Stimulated activated CD8-positive, alpha-beta memory T cell treated with anti-CD3 and anti-CD28 coated beads, Interleukin-12 subunit alpha, Interleukin-12 subunit beta, amount 100 ng/mL, for 4 hours (primary cell): Measurements from ENCODE around the gene TRAT1.
"Not testable (repeated sequence)": the region's sequence is repeated elsewhere in the genome, so short reads cannot be mapped to it uniquely, and the experiment has no call there.

Experiments
- DNase-seq: peaks from one replicate; pipeline ENCODE4 v3.0.0-alpha.2; 2020; ENCODE audit warnings: low read depth

The TRAT1 gene, protein sequence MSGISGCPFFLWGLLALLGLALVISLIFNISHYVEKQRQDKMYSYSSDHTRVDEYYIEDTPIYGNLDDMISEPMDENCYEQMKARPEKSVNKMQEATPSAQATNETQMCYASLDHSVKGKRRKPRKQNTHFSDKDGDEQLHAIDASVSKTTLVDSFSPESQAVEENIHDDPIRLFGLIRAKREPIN

DNA sequence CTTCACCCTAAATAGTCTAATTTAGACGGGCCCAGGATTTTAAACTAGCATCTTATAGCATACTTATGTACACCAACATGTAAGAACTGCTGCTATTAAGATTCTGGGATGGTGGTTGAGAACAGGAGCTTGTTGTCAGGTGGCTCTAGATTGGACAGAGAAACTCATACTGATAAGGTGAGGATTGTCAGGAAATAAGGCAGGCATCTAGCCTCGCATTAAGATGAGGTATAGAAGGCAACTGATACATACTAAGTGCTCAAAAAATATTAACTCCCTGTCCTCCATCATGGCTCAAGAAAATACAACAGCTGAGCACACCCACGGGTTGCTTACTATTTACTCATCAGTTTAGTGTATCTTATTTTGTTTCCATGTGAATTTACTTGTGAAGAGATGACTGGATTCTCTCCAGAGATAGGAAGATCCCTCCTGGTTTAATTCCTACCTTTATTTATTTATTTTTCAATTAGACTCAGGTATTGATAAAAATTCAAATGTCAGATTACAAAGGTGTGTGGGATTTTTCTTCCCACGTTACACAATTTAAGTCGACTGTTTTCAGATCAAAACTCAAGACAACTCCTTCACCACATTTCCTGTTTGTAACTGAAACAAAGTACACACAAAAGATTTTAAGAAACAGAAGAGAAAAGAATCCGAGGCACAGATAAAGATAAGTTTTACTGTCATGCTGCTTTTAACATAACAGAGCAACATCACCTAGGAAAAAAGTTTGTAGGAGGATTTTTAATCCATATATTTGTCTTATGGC is at the start of gene TRAT1:
Gene TRAT1, plus strand, starts transcription at position 664 of the 775 bp plus-strand sequence. CDS start 142 bp downstream, outside the sequence.
- no peak for DNase-seq

DNA sequence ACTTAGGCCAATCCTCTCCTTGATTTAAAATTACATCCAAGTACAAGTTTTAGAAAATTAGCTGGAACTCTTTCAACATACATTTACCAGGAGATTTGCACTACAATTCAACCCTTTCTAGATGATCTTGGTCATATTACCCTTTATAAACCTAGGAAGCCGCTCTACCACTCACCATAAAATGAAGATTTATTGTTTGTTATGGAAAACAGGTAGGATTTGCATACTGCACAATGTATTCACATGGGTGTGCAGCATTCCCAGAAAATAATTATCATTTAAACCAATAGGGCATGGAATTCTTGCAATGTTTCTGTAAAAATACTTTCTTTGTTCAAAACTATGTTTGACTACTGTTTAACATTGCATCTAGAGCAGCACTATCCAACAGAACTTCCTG is 46.9 kb upstream of the TRAT1 start:
- DNase-seq: no peak

DNA sequence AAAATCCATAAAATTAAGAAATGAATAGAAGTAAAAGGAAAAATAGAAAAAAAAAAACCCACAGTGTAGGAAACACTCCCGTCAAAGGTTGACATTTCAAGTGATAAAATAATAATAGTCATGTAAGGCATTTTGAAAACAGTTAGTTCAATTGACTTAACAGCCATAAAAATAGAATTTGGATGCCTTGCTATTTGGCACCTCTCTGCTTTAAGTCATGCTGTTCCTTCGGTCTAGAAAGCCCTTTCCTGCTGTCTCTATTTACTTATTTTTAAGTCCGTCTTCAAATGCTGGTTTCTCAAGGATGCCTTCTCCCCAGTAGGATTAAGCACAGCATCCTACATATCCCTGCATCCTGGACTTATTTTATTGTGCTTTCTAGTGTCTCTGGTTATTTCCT is 43.1 kb upstream of the TRAT1 start:
- no peak for DNase-seq

DNA sequence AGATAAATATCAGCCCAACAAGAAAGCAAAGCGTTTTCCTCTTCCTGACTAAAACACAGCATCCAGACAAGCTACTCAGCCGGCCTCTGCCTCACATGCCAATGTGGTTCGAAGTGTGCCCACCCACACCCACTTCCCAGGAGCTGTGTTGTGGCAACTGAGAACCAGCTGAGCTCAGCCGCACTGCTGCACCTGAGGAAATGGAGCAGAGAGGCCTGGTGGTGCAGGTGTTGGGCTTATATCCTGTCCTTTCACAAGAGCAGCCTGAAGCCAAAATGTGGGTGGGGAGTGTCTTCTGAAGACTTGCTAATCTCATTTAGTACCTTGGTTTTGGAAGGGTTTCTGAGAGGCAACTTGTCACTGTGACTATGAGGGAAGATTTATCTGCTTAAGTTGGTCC is 42.4 kb upstream of the TRAT1 start:
- DNase-seq: no peak

DNA sequence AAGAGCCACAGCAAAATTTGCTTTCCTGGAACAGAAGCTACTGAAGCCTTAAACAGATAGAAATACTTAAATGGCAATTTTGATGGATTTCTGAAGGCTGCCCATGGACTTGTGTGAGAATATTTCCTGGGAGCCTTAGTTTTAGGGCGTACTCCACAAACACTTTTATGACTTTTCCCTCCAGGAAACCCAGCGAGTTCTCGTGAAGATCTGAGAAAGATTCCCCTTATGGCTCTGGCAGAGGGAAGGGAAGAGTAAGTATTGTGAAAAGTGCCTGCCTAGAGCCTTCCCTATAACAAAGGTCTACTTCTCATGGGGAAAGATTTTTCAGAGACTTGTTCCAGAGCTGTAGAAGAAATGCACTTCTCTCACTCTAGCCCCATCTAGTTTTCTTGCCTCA is 31.1 kb upstream of the TRAT1 start:
- DNase-seq: no peak

DNA sequence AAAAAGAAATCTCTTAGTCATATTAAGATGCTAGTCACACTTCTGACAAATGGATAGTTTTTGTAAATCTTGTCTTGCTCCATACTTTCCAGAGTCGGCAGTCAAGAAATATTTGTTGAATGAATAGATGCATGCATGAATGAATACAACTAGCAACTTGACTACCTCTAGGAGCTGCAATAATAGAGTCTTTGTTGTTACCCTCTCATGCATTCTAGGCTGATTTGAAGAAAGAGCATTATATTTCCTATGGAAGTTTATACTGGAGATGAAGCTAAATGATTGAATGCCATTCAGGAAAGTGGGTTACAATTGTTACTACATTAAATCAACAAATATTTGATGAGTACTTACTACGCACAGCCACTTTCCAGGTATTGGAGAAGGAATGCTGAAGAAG is 18.1 kb upstream of the TRAT1 start:
- no peak for DNase-seq

DNA sequence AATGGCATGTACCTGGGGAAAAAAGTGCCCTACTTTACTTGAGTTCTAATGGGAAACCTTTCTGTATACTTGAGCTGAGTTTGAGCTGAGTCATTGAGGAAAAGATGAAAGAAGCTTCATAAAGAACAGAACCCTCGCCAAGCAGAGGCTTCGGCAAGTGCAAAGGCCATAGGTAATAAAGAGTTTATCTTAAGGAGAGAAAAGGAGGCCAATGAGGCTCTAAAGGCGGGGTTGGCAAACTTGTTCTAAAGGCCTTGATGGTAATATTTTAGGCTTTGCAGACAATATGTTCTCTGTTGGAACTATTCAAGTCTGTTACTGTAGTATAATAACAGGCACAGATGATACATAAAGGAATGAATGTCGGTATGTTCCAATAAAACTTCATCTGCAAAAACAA is 17.6 kb upstream of the TRAT1 start:
- DNase-seq: no peak

DNA sequence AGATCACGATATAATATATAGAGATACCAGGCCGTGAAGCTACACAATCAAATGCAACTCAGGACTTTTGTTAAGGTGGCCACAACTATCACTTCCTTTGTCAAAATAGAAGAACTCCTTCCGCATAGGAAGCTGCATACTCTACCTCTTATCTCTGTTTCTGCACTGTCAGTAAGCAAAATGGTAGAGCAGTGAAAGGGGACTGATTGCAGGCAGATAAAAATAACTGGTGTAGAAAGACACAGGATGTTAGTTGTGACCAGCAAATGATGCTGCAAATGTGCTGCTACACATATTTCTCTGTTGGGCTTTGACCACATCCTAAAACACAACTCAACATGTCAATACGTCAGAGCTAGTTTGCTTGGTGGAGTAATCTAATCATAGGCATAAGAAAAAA is 16.3 kb upstream of the TRAT1 start:
- no peak for DNase-seq

DNA sequence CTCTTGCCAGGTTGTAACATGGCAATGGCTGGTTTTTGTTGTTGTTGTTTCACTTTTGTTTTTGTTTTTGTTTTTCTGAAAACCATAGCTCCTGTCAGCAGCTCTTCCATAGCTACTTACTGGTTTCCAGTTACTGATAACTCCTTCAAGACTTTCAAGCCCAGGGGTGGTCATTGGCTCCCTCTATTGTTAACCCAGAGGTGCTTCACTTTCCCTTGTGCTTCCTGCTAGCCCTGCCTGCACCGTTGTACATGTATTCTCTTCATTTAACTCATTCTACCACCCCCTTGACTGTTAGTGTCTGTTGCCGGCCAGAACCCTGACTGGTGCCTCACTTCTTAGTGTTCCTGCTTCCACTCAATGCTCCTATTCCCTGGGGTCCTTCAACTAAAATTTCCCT is 4.2 kb upstream of the TRAT1 start:
- DNase-seq: no peak

DNA sequence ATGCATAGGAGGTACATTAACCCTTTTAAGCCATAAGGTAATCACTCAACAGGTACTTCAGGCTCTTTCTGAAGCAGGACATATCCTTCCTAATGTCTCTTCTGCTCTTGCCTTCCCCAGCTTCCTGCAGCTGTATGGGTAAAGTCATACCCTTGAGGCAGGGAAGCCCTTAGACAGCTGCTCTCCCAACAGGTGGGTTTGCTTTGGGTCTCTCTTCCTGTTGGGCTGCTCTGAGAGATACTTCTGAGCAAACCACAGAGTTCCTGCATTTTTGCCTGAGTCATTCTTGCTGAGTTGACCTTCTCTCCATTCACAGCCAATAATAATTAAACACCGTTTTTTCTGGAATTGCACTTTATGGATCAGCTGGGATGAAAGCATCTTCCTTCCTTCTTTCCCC is 2.0 kb upstream of the TRAT1 start:
- DNase-seq: no peak

DNA sequence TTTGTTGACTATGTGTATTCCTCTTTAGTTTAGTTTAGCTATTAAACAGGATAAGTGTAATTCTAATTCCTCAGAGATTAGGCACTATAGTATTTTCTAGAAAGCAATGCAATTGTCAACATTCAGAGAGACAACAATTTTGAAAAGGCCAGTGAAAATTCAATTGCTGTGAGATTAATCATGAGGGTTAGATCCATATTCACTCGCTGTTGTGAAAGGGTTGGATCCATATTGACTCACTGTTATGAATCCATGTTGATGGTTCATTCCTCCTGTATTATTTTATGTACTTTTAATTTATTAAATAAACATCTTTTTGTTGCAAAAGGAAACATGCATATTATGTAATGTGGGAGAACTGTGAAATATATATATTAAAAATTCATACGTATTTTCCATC is 641 bp downstream of the TRAT1 start:
- DNase-seq: no peak

DNA sequence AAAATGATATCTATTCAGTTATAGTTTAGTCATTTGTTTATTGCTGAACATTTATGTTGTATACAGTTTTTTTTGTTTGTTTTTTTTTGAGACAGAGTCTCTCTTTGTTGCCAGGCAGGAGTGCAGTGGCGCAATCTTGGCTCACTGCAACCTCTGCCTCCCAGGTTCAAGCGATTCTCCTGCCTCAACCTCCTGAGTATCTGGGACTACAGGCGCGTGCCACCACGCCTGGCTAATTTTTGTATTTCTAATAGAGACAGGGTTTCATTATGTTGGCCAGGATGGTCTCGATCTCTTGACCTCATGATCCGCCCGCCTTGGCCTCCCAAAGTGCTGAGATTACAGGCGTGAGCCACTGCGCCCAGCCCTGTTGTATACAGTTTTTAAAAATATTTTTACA is 1.2 kb downstream of the TRAT1 start:
- DNase-seq: not testable (repeated sequence)

DNA sequence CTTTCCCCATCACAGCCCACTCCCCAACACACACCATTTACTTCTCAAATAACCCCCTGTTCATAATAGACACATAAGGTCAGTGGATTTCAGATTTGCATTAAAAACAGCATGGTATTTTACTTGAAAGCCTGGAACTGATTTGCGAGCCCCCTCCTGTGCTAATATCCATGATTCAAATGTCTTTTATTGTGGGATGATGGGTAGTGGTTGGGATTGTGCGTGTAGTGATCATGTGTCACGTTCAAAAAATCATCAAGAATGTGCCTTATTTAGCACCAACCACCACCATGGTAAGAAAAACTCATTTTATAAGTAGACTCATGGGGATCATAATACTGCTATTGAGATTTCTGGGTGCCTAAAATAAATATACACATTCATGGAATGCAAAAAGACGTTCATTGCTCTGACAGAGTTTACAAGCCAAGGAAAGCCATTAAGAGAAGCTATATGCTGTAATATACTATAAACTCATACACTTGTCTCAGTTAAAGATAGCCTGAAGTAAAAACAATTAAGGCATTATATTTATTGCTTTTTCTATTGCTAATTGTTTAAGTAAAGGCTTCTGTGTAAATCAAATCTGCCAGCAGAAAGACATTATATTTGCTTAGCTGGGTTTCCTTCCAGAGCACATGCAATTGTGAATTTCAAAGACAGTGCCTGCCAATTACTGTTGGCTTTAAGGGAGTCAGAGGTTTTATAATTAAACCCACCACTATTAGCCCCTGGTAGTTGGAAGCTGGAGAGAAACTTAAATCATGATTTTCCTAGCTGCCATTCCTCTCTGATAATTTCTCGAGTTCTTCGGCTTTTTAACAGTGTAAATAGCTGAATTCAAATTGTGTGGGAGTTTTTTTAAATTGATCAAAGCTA is 4.0 kb downstream of the TRAT1 start:
- no peak for DNase-seq

DNA sequence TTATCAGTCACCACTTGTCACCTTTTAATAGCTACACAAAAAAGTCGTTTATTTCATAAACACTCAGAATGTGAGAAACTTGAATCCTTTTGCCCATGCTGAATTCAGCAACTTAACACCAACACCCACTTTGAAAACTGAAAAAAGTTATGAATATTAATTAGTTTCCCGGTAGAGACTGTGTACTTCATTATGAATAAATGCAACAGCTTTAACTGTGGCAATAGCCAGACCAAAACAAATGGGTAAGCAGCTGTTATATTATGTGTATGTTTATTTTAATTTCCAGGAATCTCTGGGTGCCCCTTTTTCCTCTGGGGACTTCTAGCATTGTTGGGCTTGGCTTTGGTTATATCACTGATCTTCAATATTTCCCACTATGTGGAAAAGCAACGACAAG is 7.8 kb downstream of the TRAT1 start:
- DNase-seq: no peak

DNA sequence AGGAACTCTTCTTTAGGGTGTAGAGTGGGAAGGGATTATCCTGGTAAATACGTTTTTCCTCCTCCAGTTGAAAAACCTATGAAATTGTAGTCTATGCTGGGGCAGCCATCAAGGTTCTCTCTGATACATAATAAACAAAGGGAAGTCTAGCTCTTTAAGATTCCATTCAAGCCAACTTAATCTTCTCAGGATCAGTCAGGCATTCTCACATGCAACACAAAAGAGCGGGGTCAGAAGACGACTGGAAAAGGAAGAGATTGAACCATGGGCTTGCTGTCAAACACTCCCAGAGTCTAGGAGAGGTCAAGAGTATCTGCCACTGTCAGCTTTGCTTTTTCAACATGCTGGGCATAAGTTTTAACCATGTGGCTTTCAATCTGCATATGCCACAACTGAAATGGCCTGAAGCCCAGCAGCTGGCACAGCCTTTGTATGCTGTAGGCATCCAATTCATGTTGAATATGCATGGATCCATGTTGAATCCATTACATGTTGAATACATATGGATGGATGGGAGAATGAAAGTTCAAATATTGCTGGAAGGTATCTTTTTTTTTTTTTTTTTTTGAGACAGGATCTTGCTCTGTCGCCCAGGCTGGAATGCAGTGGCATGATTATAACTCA is 8.5 kb downstream of the TRAT1 start:
- no peak for DNase-seq

DNA sequence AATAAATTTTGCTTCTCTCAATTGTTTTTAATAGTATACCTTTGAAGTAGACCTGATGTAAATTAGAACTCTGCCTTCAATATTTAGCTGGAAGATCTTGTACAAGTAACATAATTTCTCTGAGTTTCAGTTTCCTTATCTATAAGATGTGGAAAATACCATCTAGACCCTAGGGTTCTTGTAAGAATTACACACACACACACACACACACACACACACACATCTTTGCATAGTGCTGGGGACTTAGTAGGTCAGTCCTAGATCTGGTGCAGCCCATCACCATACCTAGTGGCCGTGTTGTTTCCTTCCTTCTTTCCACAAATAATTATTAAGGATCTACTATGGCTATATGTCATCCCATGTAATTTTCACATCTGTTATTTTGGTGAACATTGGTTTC is 11.0 kb downstream of the TRAT1 start:
- DNase-seq: no peak

DNA sequence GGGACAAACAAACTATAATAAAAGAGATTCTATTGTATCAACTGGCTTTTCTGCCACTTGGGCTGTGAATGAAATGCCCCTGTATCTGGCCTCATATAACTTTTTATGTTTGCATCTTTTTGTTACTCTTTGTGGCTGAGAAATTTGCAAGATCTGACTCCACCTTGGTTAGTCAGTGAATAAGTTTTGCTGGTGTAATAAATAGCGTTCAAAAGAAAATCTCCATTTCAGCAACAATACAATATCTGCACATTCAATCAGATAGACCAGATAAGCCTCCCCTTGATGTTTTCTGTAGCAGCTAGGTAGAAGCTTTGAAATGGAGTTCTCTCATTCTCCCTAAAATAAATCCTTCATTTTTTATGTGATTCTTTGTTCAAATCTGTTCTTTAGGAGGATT is 12.0 kb downstream of the TRAT1 start:
- DNase-seq: no peak

DNA sequence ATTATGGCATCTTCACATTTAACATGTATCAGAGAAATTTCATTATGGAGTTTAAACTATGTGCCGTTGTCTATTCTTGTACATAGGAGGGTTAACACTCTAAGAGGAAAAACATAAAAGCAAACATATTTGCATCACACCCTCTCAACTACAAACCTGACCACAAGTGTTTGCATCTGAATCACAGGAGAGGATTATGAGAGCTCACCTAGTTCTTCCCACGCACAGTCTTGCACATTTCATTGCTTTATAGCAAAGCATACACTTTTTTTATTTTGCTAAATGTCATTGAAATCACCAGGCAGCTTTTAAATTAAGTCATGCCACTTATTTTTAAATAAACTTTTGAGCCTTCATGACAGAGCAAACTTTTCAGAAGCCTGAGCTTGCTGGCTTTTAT is 12.5 kb downstream of the TRAT1 start:
- DNase-seq: no peak

DNA sequence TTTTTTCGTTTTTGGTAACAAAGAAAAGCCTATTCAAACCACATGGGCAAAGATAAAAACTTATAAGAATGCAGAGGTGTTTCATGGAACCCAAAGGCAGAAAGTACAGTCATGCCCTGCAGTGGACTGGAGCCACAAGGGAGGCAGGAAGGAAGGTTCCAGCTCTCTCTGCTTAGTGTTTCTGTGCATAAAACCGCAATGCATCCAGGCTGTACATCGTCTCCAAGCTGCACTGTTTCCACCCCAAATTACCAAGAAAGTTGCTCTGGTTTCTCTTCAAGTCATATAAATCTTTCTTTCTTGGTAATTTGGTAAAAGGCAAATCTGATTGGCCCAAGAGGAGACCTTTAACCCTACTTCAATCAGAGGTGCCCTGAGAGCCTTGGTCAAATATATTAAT is 15.8 kb downstream of the TRAT1 start:
- no peak for DNase-seq

DNA sequence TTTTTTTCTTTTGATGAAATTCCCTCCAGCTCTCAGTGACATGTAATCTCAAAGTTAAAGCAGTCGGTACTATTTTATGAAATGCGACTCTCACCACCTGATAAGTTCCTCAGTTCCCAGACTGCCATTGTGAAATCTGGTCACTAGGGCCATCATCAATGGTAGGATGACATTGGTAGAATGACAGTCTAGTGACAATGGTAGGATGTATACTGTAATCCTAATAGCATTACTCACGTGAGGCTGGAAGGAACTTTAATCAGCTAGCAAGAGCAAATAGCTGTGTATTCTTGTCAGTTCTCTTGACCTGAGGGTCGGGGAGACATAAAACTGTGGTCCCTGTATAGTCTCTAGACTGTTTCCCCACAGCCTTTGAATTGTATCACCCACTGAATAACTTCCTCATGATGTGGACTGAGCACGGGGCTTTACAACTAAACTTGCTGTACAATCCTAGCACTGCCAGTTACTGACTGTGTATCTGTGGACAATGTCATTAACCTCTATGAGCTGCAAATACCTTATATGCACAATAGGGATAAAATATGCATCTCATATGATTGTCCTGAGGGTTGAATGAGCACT is 23.2 kb downstream of the TRAT1 start:
- DNase-seq: no peak

DNA sequence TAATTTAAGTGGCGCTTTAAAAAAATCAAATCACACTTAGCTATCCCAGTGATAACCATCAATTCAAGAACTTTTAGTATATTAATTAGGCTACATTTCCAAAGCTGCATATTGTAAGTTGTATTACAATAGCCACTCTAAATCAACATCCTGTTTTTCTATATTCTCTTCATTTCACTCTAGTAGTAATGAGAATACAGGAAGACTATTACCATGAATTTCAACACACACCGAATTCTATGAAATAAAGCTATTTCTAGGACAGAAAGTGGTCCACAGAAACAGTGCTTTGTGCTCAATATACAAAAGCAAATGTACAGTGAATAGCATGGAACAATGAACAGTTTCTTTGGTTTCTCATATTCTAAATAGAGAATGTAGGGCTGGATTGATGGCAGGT is 24.6 kb downstream of the TRAT1 start:
- DNase-seq: no peak

DNA sequence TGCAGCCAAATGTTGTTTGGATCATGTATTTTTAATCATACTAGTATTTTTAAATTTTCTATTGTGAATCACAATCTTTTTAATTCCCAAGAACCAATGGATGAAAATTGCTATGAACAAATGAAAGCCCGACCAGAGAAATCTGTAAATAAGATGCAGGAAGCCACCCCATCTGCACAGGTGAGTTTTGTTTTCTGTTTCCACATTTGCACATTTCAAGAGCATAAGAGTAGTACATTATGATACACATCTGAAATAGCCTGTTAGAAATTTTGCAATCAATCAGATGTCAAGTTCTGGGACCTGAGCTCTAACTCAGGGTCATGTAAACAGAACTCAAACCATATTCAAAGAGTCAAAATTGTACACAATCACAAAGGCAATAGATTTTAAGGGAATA is 26.5 kb downstream of the TRAT1 start:
- DNase-seq: no peak
